HG03521 (cell line): ENCODE measurements around the gene TEPSIN.

Source experiments
- ATAC-seq: cut with Tn5 transposase; IDR thresholded peaks from one replicate; pipeline ENCODE4 v1.9.1; 2021; ENCODE audit warnings: mild to moderate bottlenecking, moderate library complexity; ENCODE audit not compliant: unreplicated experiment

TEPSIN gene

GRCh38 chr17:81271226-81271625 is 32.4 kb upstream of the TEPSIN start:
- no peak for ATAC-seq

DNA sequence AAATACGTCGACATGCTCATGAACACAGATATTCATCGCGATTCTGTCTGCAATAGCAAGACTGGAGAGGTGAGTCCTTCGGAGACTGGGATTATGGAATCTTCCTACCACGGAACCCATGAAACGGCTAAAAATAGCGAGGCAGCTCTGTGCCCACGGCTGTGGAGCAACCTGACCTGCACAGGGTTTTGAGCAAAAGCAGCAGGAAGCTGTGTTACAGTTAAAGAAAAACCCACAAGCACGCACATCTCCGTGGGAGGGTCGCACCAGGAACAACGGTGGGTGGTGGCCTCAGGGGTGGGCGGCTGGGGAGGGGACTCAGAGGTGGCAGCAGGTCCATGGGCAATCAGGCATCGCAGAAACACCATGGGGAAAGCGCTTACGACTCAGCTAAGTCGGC is 31.4 kb upstream of the TEPSIN start:
- no peak for ATAC-seq

GRCh38 chr17:81267390-81268067 is 28.7 kb upstream of the TEPSIN start:
- ATAC-seq: no peak

- ATAC-seq: no peak
Measured at GRCh38 chr17:81265576-81265975, 26.7 kb upstream of the TEPSIN start.

GRCh38 chr17:81264640-81265039 is 25.8 kb upstream of the TEPSIN start:
- no peak for ATAC-seq

DNA sequence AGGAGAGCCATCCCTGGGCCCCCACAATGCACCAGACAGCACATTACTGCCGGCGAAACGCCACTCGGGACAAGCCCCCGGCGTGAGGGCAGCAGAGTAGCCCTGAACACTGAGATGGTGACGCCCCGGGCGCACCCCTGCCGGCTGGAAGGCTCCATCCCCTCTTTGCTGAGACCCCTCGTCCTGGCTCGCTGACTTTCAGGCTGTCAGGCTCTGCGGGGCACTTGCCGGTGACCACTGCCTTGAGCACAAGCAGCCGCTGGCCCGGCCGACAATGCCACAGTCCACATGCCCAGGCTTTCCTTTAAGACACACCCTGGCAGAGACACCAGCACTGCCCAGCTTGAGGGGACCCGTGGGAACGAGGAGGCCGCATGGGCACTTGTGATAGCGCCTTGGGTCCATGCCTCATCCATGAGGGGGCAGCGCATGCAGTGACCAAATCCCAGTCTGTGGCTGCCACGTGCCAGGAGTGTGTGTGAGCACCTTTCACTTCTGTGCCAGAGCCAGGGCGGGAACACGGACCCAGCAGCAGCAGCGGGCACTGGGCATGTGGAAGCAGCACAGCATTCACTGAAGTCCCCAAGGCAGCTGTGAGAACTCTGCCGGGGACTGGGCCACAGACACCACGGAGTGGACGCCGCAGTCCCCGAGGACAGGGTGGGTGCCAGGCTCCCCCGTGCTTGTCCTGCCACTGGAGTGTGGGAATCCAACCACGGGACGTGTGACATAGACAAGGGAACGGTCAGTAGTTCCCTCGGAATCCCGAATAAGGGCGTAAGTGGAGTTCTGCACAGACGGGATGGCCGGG is 24.7 kb upstream of the TEPSIN start:
- ATAC-seq: no peak

- no peak for ATAC-seq
Measured at GRCh38 chr17:81261582-81262336, 22.9 kb upstream of the TEPSIN start.

GRCh38 chr17:81261096-81261495 is 22.2 kb upstream of the TEPSIN start:
- ATAC-seq: no peak

GRCh38 chr17:81260641-81261040 is 21.8 kb upstream of the TEPSIN start:
- ATAC-seq: no peak

- no peak for ATAC-seq
Measured at GRCh38 chr17:81260171-81260570, 21.3 kb upstream of the TEPSIN start.

GRCh38 chr17:81259058-81259605 is 20.3 kb upstream of the TEPSIN start:
- no peak for ATAC-seq

GRCh38 chr17:81258292-81258691 is 19.4 kb upstream of the TEPSIN start:
- ATAC-seq: no peak

- ATAC-seq: no peak
Measured at GRCh38 chr17:81257533-81257932, 18.7 kb upstream of the TEPSIN start.

- ATAC-seq: no peak
Measured at GRCh38 chr17:81256616-81257015, 17.8 kb upstream of the TEPSIN start.

DNA sequence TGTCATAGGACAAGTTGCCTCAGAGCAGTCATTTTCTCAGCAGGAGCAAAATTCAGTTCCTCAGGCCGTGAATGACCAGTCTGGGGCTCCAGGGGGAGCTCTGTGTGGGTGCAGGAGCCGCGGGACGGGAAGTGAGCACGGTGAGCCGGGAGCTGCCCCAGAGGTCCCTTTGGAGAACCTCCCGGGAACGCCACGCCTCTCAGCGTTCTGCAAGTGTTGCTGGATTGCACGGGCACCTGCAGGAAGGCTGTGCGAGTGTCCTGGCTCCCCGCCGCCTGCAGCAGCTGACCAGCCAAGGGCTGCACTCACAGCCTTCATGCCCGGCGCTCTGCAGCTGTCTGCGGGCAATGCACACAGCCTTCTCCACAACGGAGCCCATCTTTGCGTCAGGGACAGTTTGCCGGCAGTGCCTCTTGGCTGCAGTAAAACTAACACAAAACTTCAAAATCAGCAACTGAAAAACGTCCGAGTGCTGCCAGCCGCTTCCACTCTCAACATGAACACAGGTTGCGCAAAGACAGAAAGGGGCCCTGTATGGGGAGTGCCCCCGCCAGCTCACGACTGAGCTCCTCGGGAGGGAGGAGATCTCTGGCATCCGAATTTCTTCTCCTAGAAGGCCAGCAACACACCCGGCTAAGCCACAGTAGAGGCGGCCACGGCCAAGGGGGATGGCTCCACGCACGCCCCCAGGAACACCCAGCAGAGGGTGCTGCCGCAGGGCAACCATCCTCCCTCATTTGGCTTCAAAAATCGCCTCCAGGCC is 16.3 kb upstream of the TEPSIN start:
- no peak for ATAC-seq

DNA sequence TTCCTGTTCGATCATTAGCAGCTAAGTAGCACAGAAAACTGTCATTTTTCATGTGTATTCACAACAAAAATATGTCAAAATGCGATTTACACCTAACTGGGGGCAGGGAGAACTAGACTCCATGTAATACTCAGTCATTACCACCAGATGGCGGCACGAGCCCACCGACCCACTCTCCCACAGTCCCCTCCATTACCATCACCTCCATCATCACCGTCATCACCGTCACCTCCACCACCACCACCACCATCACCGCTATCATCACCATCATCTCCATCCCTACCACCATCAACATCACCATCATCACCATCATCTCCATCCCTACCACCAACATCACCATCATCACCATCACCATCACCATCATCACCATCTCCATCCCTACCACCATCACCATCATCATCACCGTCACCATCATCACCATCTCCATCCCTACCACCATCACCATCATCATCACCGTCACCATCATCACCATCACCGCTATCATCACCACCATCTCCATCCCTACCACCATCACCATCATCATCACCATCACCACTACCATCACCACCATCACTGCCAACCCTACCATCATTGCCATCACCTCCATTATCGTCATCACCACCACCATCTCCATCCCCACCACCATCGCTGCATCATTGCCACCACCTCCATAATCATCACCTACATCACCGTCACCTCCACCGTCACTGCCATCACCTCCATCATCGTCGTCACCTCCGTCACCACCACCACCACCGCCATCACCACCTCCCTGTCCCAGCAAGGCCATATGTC is 14.7 kb upstream of the TEPSIN start:
- ATAC-seq: no peak

GRCh38 chr17:81252987-81253329 is 14.1 kb upstream of the TEPSIN start:
- no peak for ATAC-seq

GRCh38 chr17:81252326-81252986 is 13.6 kb upstream of the TEPSIN start:
- no peak for ATAC-seq

- no peak for ATAC-seq
Measured at GRCh38 chr17:81251709-81252301, 12.9 kb upstream of the TEPSIN start.
